GM19395 (cell line): ENCODE measurements around the gene ATP6V1G2.

Experiments used
- ATAC-seq: cut with Tn5 transposase; IDR thresholded peaks from one replicate; pipeline ENCODE4 v1.9.1; 2021; ENCODE audit warnings: mild to moderate bottlenecking, moderate library complexity; ENCODE audit not compliant: unreplicated experiment

ATP6V1G2 gene

GRCh38 chr6:31548544-31548873 is 2.1 kb upstream of the ATP6V1G2 start:
- no peak for ATAC-seq

- ATAC-seq = no peak
Observed at GRCh38 chr6:31547727-31548543, 1.5 kb upstream of the ATP6V1G2 start.

GRCh38 chr6:31546958-31547726 is 734 bp upstream of the ATP6V1G2 start, which contains the start of gene NFKBIL1:
Gene NFKBIL1, plus strand, starts transcription at chr6:31547608. Its CDS starts 87 bp downstream, at chr6:31547695.
- peak; percentile 74 for ATAC-seq

GRCh38 chr6:31545291-31545690 is 1.1 kb downstream of the ATP6V1G2 start:
- no peak for ATAC-seq

- ATAC-seq = no peak
Observed at GRCh38 chr6:31544676-31545075, 1.7 kb downstream of the ATP6V1G2 start.

- ATAC-seq = no peak
Observed at GRCh38 chr6:31543639-31544038, 2.8 kb downstream of the ATP6V1G2 start.

- ATAC-seq = peak; percentile 71
Observed at GRCh38 chr6:31541658-31542521, 4.5 kb downstream of the ATP6V1G2 start, which contains the start of gene DDX39B. Gene DDX39B, minus strand, starts transcription at chr6:31542003. Its CDS starts 1,471 bp downstream, at chr6:31540532.

- no peak for ATAC-seq
Observed at GRCh38 chr6:31541059-31541657, 5.2 kb downstream of the ATP6V1G2 start.

- no peak for ATAC-seq
Observed at GRCh38 chr6:31540640-31541039, 5.8 kb downstream of the ATP6V1G2 start.

- ATAC-seq = no peak
Observed at GRCh38 chr6:31538805-31539400, 7.5 kb downstream of the ATP6V1G2 start.

- no peak for ATAC-seq
Observed at GRCh38 chr6:31535538-31536324, 10.7 kb downstream of the ATP6V1G2 start.

- ATAC-seq = no peak
Observed at GRCh38 chr6:31534521-31535040, 11.8 kb downstream of the ATP6V1G2 start.

- ATAC-seq = no peak
Observed at GRCh38 chr6:31534011-31534410, 12.4 kb downstream of the ATP6V1G2 start.

- no peak for ATAC-seq
Observed at GRCh38 chr6:31533455-31533841, 13.0 kb downstream of the ATP6V1G2 start.

GRCh38 chr6:31532644-31533454 is 13.6 kb downstream of the ATP6V1G2 start:
- ATAC-seq = no peak

GRCh38 chr6:31531771-31532643 is 14.4 kb downstream of the ATP6V1G2 start:
- no peak for ATAC-seq

GRCh38 chr6:31531162-31531561 is 15.2 kb downstream of the ATP6V1G2 start:
- ATAC-seq = no peak
